Body of pancreas (tissue), 4 donors: ENCODE measurements around the gene TCF12. TPM values are rescaled to one million over a fixed set of nuclear protein-coding genes. Genes with fewer than 3 reads are reported as not detected.

Experiments used
- ATAC-seq: fragments of 150-250 bp; one replicate; pipeline ENCODE4 v1.9.1; 2016
- DNase-seq, 4 donors: peaks; one replicate each; pipeline ENCODE4 v3.0.0-alpha.2; 2019
- H3K27ac ChIP-seq, 4 donors: fragments of 200-600 bp; sonication (generic); 1 replicate in 3 of 4; 2 replicates in 1 of 4; pipeline versions ENCODE4 v1.5.1 to v1.6.1; 2016 to 2019; ENCODE audit warnings: mild to moderate bottlenecking in 1 of 4, mixed read lengths in 1 of 4, moderate library complexity in 1 of 4
- H3K27me3 ChIP-seq, 2 donors: fragments of 200-600 bp; sonication (generic); one replicate each; pipeline ENCODE4 v1.6.0; 2016; ENCODE audit warnings: mild to moderate bottlenecking in 1 of 2
- H3K36me3 ChIP-seq, 2 donors: fragments of 200-600 bp; sonication (generic); replicated peaks in 1 of 2; 2 replicates each; pipeline ENCODE4 v1.5.1; 2016; ENCODE audit warnings: low read depth in 2 of 2; ENCODE audit not compliant: insufficient read depth in 1 of 2
- H3K4me1 ChIP-seq: fragments of 200-600 bp; sonication (generic); one replicate; pipeline ENCODE4 v1.6.0; 2016
- H3K4me3 ChIP-seq, 2 donors: fragments of 200-600 bp; sonication (generic); 1 replicate in 1 of 2; 2 replicates in 1 of 2; pipeline ENCODE4 v1.5.1; 2016 to 2019
- H3K9me3 ChIP-seq, 3 donors: fragments of 200-600 bp; sonication (generic); 1 replicate in 2 of 3; 2 replicates in 1 of 3; pipeline ENCODE4 v1.5.1; 2016
- POLR2A ChIP-seq, 3 donors: fragments of 450-650 bp; IDR thresholded peaks; one replicate each; pipeline ENCODE4 v1.6.1; 2016; ENCODE audit warnings: antibody characterized with exemption in 3 of 3, mild to moderate bottlenecking in 2 of 3
- WGBS, 2 donors: methylation state at CpG; one replicate each; pipeline ENCODE4 v1.1.5; 2017; 5-methylcytosine and 5-hydroxymethylcytosine counted together
- intact Hi-C: fragments of 100-400 bp; cut with DNase I; formaldehyde crosslinking; loops from one replicate; pipeline ENCODE4 v1.15.1; 2023
- total RNA-seq, 2 donors: library from RNA; depleted of rRNA; stranded (reverse); fragments of >200 nt; gene quantifications; one replicate each; pipeline ENCODE4 v1.1.0, GENCODE V29; 2016
- TF ChIP-seq, protein P1 (sequence below), 7 experiments: fragments of 450-650 bp in 4 of 7; fragments of 200-600 bp in 3 of 7; sonication (generic) in 3 of 7; IDR thresholded peaks; one replicate each; pipeline ENCODE4 v1.5.1; 2016 to 2019; ENCODE audit warnings: antibody characterized with exemption in 7 of 7

Gene TCF12
- total RNA-seq, 2 donors from 2014 or later = 27.2 to 49.4 TPM

DNA sequence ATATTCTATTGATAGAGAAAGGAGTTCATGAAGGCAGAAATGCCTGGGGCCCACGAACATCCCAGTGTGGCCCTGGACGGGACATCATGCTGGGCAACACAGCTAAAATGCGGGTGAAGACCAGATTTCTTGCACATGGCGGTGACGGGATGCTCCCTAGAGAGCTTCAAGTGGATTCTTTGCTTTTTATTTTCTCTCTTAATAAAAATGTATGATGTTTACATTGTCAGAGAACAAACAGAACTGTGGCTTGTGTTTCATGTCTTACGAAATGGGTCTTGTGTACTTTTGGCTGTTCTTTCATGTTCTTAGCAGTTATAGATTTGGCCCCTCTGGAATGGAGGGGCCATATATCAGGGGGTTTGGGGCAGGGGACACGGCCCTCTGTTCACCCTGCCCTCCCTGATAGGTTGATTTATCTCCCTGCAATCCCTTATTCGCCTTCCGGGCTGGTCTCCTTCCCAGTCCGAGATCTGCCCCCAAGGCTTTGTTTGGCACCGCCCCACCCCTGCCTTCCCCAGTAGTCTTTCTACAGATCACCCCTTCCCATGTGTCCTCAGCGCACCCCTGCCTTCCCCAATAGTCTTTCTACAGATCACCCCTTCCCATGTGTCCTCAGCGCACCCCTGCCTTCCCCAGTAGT, 389.2 kb downstream of the TCF12 start:
- peaks cover 15% of the 10 kb centered on the region for H3K4me1 ChIP-seq
- H3K36me3 ChIP-seq = no peaks in the 10 kb centered on the region
- intact Hi-C loops = loop anchor here (5.0 to 10.0 kb wide), 2 partner anchors 483 to 815 kb away; no protein-coding TSS in a partner anchor
- no peak for DNase-seq
- no peaks in the 10 kb centered on the region for H3K27me3 ChIP-seq
- H3K4me3 ChIP-seq = no peak overlapping the region
- H3K27ac ChIP-seq = no peak overlapping the region
- no peak for ATAC-seq
- H3K9me3 ChIP-seq = no peaks in the 10 kb centered on the region
- TF ChIP-seq, protein P1, sequence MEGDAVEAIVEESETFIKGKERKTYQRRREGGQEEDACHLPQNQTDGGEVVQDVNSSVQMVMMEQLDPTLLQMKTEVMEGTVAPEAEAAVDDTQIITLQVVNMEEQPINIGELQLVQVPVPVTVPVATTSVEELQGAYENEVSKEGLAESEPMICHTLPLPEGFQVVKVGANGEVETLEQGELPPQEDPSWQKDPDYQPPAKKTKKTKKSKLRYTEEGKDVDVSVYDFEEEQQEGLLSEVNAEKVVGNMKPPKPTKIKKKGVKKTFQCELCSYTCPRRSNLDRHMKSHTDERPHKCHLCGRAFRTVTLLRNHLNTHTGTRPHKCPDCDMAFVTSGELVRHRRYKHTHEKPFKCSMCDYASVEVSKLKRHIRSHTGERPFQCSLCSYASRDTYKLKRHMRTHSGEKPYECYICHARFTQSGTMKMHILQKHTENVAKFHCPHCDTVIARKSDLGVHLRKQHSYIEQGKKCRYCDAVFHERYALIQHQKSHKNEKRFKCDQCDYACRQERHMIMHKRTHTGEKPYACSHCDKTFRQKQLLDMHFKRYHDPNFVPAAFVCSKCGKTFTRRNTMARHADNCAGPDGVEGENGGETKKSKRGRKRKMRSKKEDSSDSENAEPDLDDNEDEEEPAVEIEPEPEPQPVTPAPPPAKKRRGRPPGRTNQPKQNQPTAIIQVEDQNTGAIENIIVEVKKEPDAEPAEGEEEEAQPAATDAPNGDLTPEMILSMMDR (IDR thresholded peaks at IDR 0.05) = no peak
- no peak for TF ChIP-seq POLR2A (IDR thresholded peaks at IDR 0.05)
- WGBS, 2 donors = 80 to 83% methylated on average over 13 of the region's 13 CpGs

DNA sequence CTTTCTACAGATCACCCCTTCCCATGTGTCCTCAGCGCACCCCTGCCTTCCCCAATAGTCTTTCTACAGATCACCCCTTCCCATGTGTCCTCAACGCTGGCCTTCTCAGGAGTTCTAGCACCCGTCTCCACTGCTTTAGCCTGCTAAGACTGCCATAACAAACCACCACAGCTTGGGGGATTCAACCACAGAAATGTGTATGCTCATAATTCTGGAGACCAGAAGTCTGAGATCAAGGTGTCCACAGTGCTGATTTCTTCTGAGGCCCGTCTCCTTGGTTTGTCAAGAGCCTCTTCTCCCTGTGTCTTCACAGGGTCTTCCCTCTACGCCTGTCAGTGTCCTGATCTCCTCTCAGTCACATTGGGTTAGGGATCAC, 389.7 kb downstream of the TCF12 start:
- Histone ChIP-seq H3K36me3 (no peaks in the 10 kb centered on the region), H3K9me3 (no peaks in the 10 kb centered on the region), H3K27ac (no peak overlapping the region), H3K27me3 (no peaks in the 10 kb centered on the region), H3K4me3 (no peak overlapping the region), H3K4me1 (peaks cover 15% of the 10 kb centered on the region)
- DNase-seq (no peak), ATAC-seq (no peak)
- TF ChIP-seq, protein P1 (IDR thresholded peaks at IDR 0.05) = no peak
- TF ChIP-seq POLR2A (IDR thresholded peaks at IDR 0.05) = no peak
- 89 to 94% methylated on average over 5 of the region's 5 CpGs for WGBS, 2 donors
- intact Hi-C loops = loop anchor here (5.0 to 10.0 kb wide), 2 partner anchors 483 to 816 kb away; no protein-coding TSS in a partner anchor

DNA sequence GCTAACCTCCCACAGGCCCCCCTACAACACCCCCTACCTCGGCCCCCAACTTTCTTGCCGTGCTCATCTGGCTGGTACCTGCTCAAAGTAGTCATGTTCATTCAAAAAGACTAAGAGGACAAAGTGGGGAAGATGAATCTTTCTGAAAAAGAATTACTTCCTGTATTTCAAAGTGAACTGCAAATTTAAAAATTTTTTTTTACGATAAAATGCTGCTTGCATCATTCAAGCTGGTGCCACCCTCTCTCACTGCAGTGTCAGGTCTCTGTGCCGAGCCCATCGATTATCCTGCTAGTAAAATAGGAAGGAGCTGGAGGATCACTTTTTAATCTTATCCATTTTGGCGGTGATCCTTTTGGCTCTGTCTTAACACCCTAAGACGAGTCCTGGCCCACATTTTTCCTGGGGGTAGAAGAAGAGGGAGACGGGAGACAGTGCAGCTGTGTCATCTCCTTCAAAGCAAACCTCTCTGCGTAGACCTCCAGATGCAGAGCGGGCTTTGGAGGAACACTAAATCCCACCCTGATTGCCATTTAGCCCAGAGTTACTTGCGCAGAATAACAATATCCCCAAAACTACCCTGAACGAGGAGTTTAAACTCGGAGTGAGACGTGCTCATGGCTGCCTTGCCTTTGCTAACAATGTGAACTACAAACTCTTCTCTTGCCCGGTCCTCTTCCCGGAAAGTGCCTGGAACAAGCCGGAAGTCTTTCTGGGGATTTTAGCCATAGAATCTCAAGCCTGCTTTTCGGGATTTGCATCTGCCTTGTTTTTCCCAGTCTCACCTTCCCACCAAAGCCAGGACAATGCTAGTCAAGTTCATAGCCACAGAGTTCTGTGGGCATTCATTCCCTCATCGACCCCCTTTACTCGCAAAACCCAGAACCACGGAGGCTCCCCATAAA, 391.7 kb downstream of the TCF12 start:
- DNase-seq (no peak), ATAC-seq (no peak)
- H3K9me3 ChIP-seq = no peaks in the 10 kb centered on the region
- H3K36me3 ChIP-seq = no peaks in the 10 kb centered on the region
- intact Hi-C loops = loop anchor here (5.0 to 10.0 kb wide), 3 partner anchors 165 to 818 kb away; no protein-coding TSS in a partner anchor
- H3K27ac ChIP-seq = no peak overlapping the region
- H3K4me3 ChIP-seq = no peak overlapping the region
- H3K27me3 ChIP-seq = no peaks in the 10 kb centered on the region
- 81 to 83% methylated on average over 21 of the region's 21 CpGs for WGBS, 2 donors
- TF ChIP-seq, protein P1 (IDR thresholded peaks at IDR 0.05) = no peak
- peaks cover 15% of the 10 kb centered on the region for H3K4me1 ChIP-seq

DNA sequence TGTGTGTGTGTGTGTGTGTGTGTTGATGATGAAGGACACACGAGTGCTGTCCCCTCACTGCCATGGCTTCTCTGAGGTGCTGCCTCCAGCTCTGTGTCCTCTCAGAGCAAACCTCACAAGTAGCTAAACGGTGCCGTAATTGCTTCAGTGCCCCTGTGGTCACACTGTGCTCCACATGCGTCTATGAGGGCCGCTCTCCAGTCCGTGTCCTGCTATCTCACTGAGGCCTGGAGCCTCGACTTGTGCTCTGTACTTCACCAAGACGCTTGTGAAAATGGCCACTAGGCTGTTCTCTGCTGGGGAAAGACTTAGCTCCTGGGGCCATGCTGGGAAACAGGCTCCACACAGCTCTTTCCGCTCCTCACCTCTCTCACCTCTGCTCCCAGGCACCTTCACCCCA, 392.4 kb downstream of the TCF12 start:
- no peak for DNase-seq
- Histone ChIP-seq H3K9me3 (no peaks in the 10 kb centered on the region), H3K4me3 (no peak overlapping the region), H3K27me3 (no peaks in the 10 kb centered on the region), H3K27ac (no peak overlapping the region), H3K4me1 (peaks cover 13% of the 10 kb centered on the region), H3K36me3 (no peaks in the 10 kb centered on the region)
- intact Hi-C loops = loop anchor here (10.0 kb wide), 1 partner anchor 166 kb away; no protein-coding TSS in a partner anchor
- no peak for ATAC-seq
- no peak for TF ChIP-seq POLR2A (IDR thresholded peaks at IDR 0.05)
- TF ChIP-seq, protein P1 (IDR thresholded peaks at IDR 0.05) = no peak
- 92% methylated on average over 9 of the region's 9 CpGs for WGBS, 2 donors
